Measurements from ENCODE around the gene HFE.

Gene HFE

DNA sequence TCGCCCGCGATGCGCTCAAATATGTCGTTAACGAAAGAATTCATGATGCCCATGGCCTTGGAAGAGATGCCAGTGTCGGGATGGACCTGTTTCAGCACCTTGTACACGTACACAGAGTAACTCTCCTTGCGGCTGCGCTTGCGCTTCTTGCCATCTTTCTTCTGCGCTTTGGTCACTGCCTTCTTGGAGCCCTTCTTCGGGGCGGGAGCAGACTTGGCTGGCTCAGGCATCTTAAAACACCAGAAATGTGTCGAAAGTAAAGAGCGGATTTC lies 36.4 kb downstream of the HFE start:
- Histone ChIP-seq H3K27me3 (ENCODE audit: insufficient read depth, insufficient read length) (no peaks in the 10 kb centered on the region), H3K9me3 (ENCODE audit: insufficient read depth, low read length) (no peaks in the 10 kb centered on the region), H3K9ac (ENCODE audit: insufficient read length, low read depth) (peak overlapping the region; percentile 63), H3K4me1 (ENCODE audit: insufficient read depth, insufficient read length) (no peaks in the 10 kb centered on the region), H3K36me3 (ENCODE audit: insufficient read depth, insufficient read length, low read length) (peaks cover 38% of the 10 kb centered on the region), H3K4me3 (ENCODE audit: insufficient read length, low read depth) (peak overlapping the region; percentile 45)
- no peak for DNase-seq (ENCODE audit: low read depth, low spot score)
- TF ChIP-seq YY1 (IDR thresholded peaks at IDR 0.05; ENCODE audit: insufficient read depth, insufficient read length), result no peak
- TF ChIP-seq SUZ12 (IDR thresholded peaks at IDR 0.05; ENCODE audit: extremely low read depth, insufficient read depth, insufficient read length), result no peak
- TF ChIP-seq ZNF274 (IDR thresholded peaks at IDR 0.05; ENCODE audit: low read depth, low read length), result no peak

DNA sequence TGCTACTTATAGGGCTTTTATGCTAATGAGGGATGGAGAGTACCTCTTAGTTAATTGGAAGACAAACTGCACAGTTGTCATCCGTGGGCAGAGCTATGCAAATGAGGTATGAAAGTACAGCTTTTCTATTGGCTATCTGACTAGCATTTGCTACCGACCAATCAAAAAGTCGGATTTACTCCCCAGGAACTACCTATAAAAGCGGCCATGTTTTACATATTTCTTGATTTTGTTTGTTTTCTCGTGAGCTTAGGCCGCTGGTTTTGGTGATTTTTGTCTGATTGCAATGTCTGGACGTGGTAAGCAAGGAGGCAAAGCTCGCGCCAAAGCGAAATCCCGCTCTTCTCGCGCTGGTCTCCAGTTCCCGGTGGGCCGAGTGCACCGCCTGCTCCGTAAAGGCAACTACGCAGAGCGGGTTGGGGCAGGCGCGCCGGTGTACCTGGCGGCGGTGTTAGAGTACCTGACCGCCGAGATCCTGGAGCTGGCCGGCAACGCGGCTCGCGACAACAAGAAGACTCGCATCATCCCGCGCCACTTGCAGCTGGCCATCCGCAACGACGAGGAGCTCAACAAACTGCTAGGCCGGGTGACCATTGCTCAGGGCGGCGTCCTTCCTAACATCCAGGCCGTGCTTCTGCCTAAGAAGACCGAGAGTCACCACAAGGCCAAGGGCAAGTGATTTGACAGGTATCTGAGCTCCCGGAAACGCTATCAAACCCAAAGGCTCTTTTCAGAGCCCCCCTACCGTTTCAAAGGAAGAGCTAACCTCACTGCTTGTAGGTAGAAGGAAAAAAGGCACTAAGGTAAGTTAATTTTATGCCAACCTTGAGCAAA lies 36.9 kb downstream of the HFE start:
- Histone ChIP-seq H3K27me3 (ENCODE audit: insufficient read depth, insufficient read length) (no peaks in the 10 kb centered on the region), H3K4me3 (ENCODE audit: insufficient read length, low read depth) (peak overlapping the region; percentile 88), H3K36me3 (ENCODE audit: insufficient read depth, insufficient read length, low read length) (peaks cover 40% of the 10 kb centered on the region), H3K9ac (ENCODE audit: insufficient read length, low read depth) (peak overlapping the region; percentile 86), H3K9me3 (ENCODE audit: insufficient read depth, low read length) (no peaks in the 10 kb centered on the region), H3K4me1 (ENCODE audit: insufficient read depth, insufficient read length) (no peaks in the 10 kb centered on the region)
- TF ChIP-seq YY1 (IDR thresholded peaks at IDR 0.05; ENCODE audit: insufficient read depth, insufficient read length) (peak; percentile 27), ZNF274 (IDR thresholded peaks at IDR 0.05; ENCODE audit: low read depth, low read length) (no peak)
- DNase-seq (ENCODE audit: low read depth, low spot score), result peak; percentile 91

- Histone ChIP-seq H3K4me1 (ENCODE audit: insufficient read depth, insufficient read length) (no peaks in the 10 kb centered on the region), H3K9me3 (ENCODE audit: insufficient read depth, low read length) (no peaks in the 10 kb centered on the region), H3K9ac (ENCODE audit: insufficient read length, low read depth) (peak overlapping the region; percentile 86), H3K4me3 (ENCODE audit: insufficient read length, low read depth) (peak overlapping the region; percentile 88), H3K36me3 (ENCODE audit: insufficient read depth, insufficient read length, low read length) (peaks cover 48% of the 10 kb centered on the region), H3K27me3 (ENCODE audit: insufficient read depth, insufficient read length) (no peaks in the 10 kb centered on the region)
- no peak for TF ChIP-seq YY1 (IDR thresholded peaks at IDR 0.05; ENCODE audit: insufficient read depth, insufficient read length)
- no peak for TF ChIP-seq SUZ12 (IDR thresholded peaks at IDR 0.05; ENCODE audit: extremely low read depth, insufficient read depth, insufficient read length)
- no peak for TF ChIP-seq ZNF274 (IDR thresholded peaks at IDR 0.05; ENCODE audit: low read depth, low read length)
- no peak for DNase-seq (ENCODE audit: low read depth, low spot score)
Measured at GRCh38 chr6:26124781-26125685, 37.8 kb downstream of the HFE start.

DNA sequence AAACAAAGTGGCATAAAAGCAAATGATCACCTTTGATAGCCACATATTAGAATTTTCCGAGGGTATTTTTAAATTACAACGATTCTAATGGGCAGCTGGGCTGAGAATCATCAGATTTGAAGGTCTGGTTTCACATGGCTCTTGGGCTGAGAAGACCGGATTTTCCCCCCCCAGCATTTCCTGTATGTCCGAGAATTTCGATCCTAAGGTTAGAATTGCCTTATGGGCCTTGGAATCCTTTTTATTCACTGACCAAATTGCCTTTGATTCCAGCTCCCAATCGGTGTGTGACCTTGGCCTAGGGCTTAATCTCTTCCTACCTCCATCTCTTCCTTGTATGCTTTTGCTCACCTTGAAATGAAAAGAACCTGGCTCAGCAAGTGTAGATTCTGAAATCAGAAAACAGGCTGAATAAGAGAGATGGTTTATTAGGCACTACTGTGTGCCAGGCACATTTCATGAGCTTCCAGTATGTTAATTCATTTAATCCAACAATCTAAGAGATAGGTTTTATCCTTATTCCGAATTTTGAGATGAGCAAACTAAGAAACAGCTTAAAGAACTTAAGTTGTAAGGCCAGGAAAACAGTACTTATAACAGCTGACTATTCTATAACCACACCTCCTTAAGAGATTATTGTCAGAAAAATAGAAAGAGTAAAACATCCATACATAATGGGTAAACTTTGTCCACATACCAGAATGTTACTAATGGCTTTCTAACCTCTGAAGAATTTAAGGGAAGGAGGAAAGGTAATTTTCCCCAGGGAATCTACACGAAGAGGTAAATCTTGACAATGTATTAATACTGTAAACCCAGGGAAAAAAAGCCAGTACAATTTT lies 39.4 kb downstream of the HFE start:
- no peak for DNase-seq (ENCODE audit: low read depth, low spot score)
- peaks cover 59% of the 10 kb centered on the region for H3K36me3 ChIP-seq (ENCODE audit: insufficient read depth, insufficient read length, low read length)
- peak overlapping the region; percentile 88 for H3K4me3 ChIP-seq (ENCODE audit: insufficient read length, low read depth)
- no peaks in the 10 kb centered on the region for H3K9me3 ChIP-seq (ENCODE audit: insufficient read depth, low read length)
- H3K4me1 ChIP-seq (ENCODE audit: insufficient read depth, insufficient read length), result no peaks in the 10 kb centered on the region
- H3K27me3 ChIP-seq (ENCODE audit: insufficient read depth, insufficient read length), result no peaks in the 10 kb centered on the region
- H3K9ac ChIP-seq (ENCODE audit: insufficient read length, low read depth), result peak overlapping the region; percentile 86
- TF ChIP-seq ZNF274 (IDR thresholded peaks at IDR 0.05; ENCODE audit: low read depth, low read length) (no peak), YY1 (IDR thresholded peaks at IDR 0.05; ENCODE audit: insufficient read depth, insufficient read length) (no peak), SUZ12 (IDR thresholded peaks at IDR 0.05; ENCODE audit: extremely low read depth, insufficient read depth, insufficient read length) (no peak)

DNA sequence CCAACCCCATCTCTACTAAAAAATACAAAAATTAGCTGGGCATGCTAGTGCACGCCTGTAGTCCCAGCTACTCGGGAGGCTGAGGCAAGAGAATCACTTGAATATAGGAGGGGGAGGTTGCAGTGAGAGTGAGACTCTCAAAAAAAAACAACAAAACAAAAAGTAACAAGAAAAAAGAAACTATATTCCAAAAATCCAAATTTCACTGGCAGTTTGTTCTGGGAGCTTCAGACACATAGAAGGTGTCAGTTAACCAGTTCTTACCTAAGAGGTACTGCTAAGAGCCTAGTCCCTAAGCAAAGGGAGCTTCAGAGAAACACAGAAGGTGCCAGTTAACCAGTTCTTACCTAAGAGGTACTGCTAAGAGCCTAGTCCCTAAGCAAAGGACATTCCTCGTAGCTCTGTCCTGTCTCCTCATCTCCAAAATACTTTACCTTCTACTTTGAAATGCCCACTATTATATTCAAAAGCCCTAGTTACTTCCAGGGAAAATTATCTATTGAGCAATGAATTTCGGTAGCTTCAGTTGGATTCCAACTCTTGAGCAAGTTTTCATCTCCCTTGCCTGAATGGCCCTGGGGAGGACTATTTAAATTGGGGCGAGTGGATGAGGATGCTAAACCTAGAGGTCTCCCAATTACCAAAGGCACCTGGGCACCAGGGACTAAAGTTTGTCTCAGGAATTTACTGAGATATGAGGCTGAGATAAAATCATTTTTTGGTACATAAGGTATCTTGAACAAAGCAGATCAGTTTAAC lies 41.0 kb downstream of the HFE start:
- Histone ChIP-seq H3K4me3 (ENCODE audit: insufficient read length, low read depth) (peak overlapping the region; percentile 2), H3K36me3 (ENCODE audit: insufficient read depth, insufficient read length, low read length) (peaks cover 61% of the 10 kb centered on the region), H3K4me1 (ENCODE audit: insufficient read depth, insufficient read length) (no peaks in the 10 kb centered on the region), H3K9ac (ENCODE audit: insufficient read length, low read depth) (no peak overlapping the region), H3K27me3 (ENCODE audit: insufficient read depth, insufficient read length) (no peaks in the 10 kb centered on the region), H3K9me3 (ENCODE audit: insufficient read depth, low read length) (no peaks in the 10 kb centered on the region)
- DNase-seq (ENCODE audit: low read depth, low spot score), result no peak
- TF ChIP-seq ZNF274 (IDR thresholded peaks at IDR 0.05; ENCODE audit: low read depth, low read length) (no peak), YY1 (IDR thresholded peaks at IDR 0.05; ENCODE audit: insufficient read depth, insufficient read length) (no peak), SUZ12 (IDR thresholded peaks at IDR 0.05; ENCODE audit: extremely low read depth, insufficient read depth, insufficient read length) (no peak)

- no peaks in the 10 kb centered on the region for H3K4me1 ChIP-seq (ENCODE audit: insufficient read depth, insufficient read length)
- no peaks in the 10 kb centered on the region for H3K27me3 ChIP-seq (ENCODE audit: insufficient read depth, insufficient read length)
- TF ChIP-seq YY1 (IDR thresholded peaks at IDR 0.05; ENCODE audit: insufficient read depth, insufficient read length) (no peak), ZNF274 (IDR thresholded peaks at IDR 0.05; ENCODE audit: low read depth, low read length) (no peak), SUZ12 (IDR thresholded peaks at IDR 0.05; ENCODE audit: extremely low read depth, insufficient read depth, insufficient read length) (no peak)
- no peak overlapping the region for H3K4me3 ChIP-seq (ENCODE audit: insufficient read length, low read depth)
- no peaks in the 10 kb centered on the region for H3K9me3 ChIP-seq (ENCODE audit: insufficient read depth, low read length)
- H3K36me3 ChIP-seq (ENCODE audit: insufficient read depth, insufficient read length, low read length), result peaks cover 64% of the 10 kb centered on the region
- H3K9ac ChIP-seq (ENCODE audit: insufficient read length, low read depth), result no peak overlapping the region
- DNase-seq (ENCODE audit: low read depth, low spot score), result no peak
Measured at GRCh38 chr6:26129656-26130055, 42.4 kb downstream of the HFE start.

Measured in NT2/D1 (cell line).